ENCODE measurements around the gene SORD. TPM values are rescaled to one million over a fixed set of nuclear protein-coding genes. Genes with fewer than 3 reads are reported as not detected.

Gene SORD
- total and polyA plus RNA-seq, 7 donors: 3.3 to 26.9 (median 10.0) TPM

GRCh38 chr15:45105586-45105985, 82.6 kb downstream of the SORD start:
- Histone ChIP-seq H3K4me3 (no peak overlapping the region), H3K36me3 (no peaks in the 10 kb centered on the region), H3K27ac (no peak overlapping the region), H3K9me3 (no peaks in the 10 kb centered on the region), H3K4me1 (no peaks in the 10 kb centered on the region), H3K27me3 (peaks cover 0 to 21% (median 7%) of the 10 kb centered on the region in 3 donors)
- no peak for TF ChIP-seq CTCF (IDR thresholded peaks at IDR 0.05)
- WGBS, 2 donors: 93 to 95% methylated on average over 11 of the region's 11 CpGs
- intact Hi-C loops (cut with DNase I): no loop called here
- DNase-seq: peak; percentile 44

GRCh38 chr15:45106002-45106790, 83.2 kb downstream of the SORD start:
- WGBS, 2 donors: 83 to 84% methylated on average over 15 of the region's 15 CpGs
- no peaks in the 10 kb centered on the region for H3K36me3 ChIP-seq

GRCh38 chr15:45107941-45108630, 85.1 kb downstream of the SORD start:
- TF ChIP-seq EP300 (IDR thresholded peaks at IDR 0.05) (no peak), POLR2A (IDR thresholded peaks at IDR 0.05) (no peak), POLR2AphosphoS5 (IDR thresholded peaks at IDR 0.05) (no peak), CTCF (IDR thresholded peaks at IDR 0.05) (no peak)

More at GRCh38 chr15:45106002-45106790, 83.2 kb downstream of the SORD start:
- intact Hi-C loops (cut with DNase I): no loop called here
- Histone ChIP-seq H3K4me3 (no peak overlapping the region), H3K27ac (no peak overlapping the region), H3K27me3 (peaks cover 0 to 22% (median 7%) of the 10 kb centered on the region in 3 donors), H3K9me3 (no peaks in the 10 kb centered on the region), H3K4me1 (no peaks in the 10 kb centered on the region)
- DNase-seq: peak; percentile 58
- no peak for TF ChIP-seq EP300 (IDR thresholded peaks at IDR 0.05)
- no peak for TF ChIP-seq POLR2A (IDR thresholded peaks at IDR 0.05)
- TF ChIP-seq CTCF (IDR thresholded peaks at IDR 0.05): no peak
- no peak for TF ChIP-seq POLR2AphosphoS5 (IDR thresholded peaks at IDR 0.05)

GRCh38 chr15:45110256-45110820, 87.3 kb downstream of the SORD start:
- DNase-seq: no peak
- Histone ChIP-seq H3K27me3 (peaks cover 35 to 64% (median 48%) of the 10 kb centered on the region in 3 donors), H3K4me3 (no peak overlapping the region), H3K4me1 (peaks cover 0 to 28% (median 17%) of the 10 kb centered on the region in 4 donors), H3K9me3 (no peaks in the 10 kb centered on the region), H3K36me3 (no peaks in the 10 kb centered on the region), H3K27ac (no peak overlapping the region)
- TF ChIP-seq POLR2AphosphoS5 (IDR thresholded peaks at IDR 0.05): no peak
- TF ChIP-seq EP300 (IDR thresholded peaks at IDR 0.05): no peak
- TF ChIP-seq CTCF (IDR thresholded peaks at IDR 0.05): no peak
- no peak for TF ChIP-seq POLR2A (IDR thresholded peaks at IDR 0.05)
- WGBS, 2 donors: 51 to 80% methylated on average over 11 of the region's 11 CpGs
- intact Hi-C loops (cut with DNase I): no loop called here

More at GRCh38 chr15:45107941-45108630, 85.1 kb downstream of the SORD start:
- intact Hi-C loops (cut with DNase I): no loop called here
- no peaks in the 10 kb centered on the region for H3K9me3 ChIP-seq
- 92 to 96% methylated on average over 10 of the region's 10 CpGs for WGBS, 2 donors
- H3K27me3 ChIP-seq: peaks cover 17 to 41% (median 26%) of the 10 kb centered on the region in 3 donors
- DNase-seq: peak; percentile 49
- H3K36me3 ChIP-seq: no peaks in the 10 kb centered on the region
- H3K27ac ChIP-seq: no peak overlapping the region
- peaks cover 0 to 19% (median 9%) of the 10 kb centered on the region in 4 donors for H3K4me1 ChIP-seq
- H3K4me3 ChIP-seq: no peak overlapping the region
